COLO668 (cell line): ENCODE measurements around the gene ITGB1.
"Not testable (repeated sequence)": the region's sequence is repeated elsewhere in the genome, so short reads cannot be mapped to it uniquely, and the experiment has no call there.

Experiments
- DNase-seq: peaks from one replicate; lab custom pipeline; 2025; ENCODE audit not compliant: unreplicated experiment; lab: John Stamatoyannopoulos, UW

The ITGB1 gene

DNA sequence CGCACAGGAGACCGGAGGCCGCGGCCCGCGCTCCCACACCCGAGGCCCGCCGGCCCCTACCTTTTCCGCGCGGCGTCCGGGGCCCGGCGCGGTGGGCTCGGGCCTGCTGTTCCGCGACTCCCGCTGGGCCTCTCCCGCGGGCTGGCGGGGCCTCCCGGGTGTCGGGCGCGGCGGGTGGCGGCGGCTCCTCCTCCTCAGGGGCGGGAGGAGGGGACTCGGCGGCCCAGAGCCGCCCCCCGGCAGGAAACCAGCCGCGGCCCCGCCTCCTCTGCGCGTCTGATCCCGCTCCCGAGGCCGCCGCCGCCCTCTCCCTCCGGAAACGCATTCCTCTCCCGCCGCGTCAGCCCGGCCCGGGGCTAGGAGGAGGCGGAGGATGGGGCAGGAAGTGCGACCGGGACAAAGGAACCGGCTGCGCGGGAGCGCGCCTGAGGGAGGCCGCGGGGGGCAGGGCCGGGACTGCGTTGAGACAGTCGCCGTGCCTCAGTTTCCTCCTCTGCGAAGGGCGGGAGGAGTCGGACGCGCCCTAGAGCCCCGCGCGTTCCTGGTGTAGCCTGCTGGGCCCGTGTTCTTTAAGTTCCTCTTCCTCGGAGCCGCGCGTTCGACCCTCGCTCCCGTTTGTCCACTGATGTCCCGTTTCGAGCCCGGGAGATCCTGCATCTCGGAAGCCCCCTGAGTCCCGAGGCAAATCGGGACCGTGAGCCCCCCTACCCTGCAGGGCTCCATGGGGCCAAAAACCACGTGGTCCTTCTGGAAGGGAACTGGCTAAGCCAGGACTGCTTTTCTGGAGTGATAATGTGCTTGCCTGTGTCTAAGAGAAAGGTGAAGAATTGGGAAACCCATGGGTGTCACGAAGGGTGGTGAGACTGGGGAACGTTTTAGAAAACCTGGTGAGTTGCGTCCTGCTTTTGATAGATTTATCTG, at the start of gene ITGB1:
Gene ITGB1, minus strand, starts transcription at position 146 of the 921 bp plus-strand sequence. CDS start 22,672 bp downstream, outside the sequence.
- peak; percentile 96 for DNase-seq

DNA sequence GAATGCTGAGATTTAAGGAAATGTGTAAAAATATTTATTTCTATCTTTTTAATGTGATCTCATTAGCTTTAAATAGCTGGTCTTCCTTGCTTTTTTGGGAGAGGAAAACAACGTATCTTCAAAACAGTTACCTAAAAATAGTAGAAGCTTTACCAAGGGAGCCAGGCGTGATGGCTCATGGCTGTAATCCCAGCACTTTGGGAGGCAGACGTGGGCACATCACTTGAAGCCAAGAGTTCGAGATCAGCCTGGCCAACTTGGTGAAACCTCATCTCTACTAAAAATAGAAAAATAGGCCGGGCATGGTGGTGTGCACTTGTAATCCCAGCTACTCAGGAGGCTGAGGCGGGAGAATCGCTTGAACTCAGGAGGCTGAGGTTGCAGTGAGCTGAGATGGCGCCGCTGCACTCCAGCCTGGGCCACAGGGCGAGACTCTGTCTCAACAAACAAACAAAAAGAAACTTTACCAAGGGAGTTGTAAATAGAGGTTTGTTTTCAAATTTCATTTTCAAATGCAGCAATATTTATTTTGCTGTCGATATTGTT, 48.4 kb upstream of the ITGB1 start:
- no peak for DNase-seq

DNA sequence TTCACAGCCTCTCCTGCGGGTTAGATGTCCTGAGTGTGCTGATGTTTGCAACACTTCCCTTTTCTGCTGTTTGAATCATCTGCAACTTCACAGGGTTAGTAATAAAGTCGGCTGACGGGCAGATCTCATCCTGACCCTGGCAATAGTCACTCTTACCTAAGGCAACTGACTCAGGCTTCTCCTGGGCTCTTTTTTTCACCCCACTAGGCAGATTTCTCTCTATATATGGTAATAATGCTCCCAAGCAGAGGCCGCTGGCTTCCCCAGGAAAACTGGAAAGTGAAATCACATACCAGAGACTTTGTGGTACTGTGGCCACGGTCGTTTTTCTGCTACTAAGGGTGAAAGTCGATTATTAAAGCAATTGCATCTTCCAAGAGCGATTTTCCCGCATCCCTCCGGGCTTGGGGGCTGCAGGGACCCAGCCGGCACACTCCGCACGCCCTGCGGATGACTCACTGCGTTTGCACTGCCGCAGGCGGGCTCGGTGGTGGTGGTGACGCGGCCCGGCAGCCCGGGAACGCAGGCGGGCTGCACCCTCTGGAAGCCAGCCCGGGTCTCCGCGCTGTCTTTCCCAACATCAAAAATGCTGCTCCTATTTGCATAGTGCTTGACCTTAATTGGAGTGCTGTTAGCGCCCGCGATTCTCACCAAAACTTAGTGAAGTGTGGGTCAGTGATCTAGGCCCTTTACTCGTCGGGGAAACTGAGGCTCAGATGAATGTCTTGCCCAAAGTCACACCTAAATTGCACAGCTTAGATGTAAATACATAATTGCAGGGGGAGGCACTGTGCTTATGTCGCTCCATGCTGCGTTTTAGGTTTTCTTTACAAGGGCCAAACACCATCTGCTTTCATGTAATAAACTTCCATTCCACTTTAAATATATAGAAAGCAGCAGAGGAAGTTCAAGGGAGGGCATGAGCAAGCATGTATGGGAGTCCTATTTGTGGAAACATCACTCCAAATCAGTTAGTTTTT, 47.6 kb upstream of the ITGB1 start:
- DNase-seq: peak; percentile 67

DNA sequence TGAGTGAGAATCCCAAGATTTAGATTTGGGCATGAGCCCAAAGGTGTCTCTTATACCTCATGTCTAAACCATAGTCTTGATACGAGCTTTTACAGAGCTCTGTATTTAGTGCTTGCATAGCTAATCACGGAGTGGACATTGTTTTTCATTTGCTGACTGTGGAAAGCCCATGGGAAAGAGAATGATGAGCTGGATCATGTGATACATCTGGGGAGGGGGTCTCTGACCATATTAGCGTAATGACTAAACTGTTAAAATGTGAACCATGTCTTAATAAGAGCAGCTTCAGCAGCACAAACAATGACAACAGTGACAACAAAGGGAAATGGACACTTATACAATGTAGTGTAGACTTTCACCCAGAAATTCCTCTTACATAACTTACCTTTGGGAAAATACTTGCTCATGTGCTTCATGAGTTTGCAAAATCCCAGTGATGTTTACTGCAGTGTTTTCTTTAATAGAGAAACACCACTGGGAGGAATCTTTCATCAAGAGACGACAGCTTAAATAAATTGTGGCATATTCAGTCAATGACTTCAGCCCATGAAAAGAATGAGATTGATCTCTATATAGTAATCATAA, 44.0 kb upstream of the ITGB1 start:
- no peak for DNase-seq

DNA sequence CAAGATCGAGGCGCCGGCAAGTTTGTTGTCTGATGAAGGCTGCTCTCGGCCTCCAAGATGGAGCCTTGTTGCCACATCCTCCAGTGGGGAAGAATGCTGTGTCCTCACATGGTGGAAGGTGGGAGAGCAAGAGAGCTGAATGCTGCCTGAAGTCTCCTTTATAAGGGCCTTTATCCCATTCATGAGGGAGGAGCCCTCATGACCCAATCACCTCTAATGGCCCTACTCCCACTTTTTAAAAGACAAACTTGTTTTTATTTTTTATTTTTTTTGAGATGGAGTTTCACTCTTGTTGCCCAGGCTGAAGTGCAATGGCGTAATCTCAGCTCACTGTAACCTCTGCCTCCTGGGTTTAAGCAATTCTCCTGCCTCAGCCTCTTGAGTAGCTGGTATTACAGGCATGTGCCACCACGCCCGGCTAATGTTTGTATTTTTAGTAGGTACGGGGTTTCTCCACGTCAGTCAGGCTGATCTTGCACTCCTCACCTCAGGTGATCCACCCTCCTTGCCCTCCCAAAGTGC, 40.1 kb upstream of the ITGB1 start:
- not testable (repeated sequence) for DNase-seq

DNA sequence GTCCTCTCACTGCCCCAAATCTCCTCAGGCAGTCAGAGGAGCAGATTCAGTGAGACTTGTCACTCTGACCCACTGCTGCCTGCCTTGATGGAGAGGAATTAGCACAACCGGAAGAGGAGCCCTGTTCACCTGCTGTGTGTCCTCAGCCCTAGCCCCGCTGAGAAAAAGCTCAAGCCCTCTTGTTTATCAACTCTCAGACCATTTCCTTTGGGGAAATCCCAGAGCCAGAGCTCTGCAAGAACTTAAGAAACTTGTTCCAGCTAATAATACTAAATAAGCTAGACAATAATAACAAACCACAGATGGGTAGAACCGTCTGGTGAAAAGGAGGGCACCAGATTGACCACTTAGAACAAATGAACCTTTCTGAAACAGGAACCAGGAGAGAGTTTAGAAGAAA, 37.7 kb upstream of the ITGB1 start:
- DNase-seq: no peak

DNA sequence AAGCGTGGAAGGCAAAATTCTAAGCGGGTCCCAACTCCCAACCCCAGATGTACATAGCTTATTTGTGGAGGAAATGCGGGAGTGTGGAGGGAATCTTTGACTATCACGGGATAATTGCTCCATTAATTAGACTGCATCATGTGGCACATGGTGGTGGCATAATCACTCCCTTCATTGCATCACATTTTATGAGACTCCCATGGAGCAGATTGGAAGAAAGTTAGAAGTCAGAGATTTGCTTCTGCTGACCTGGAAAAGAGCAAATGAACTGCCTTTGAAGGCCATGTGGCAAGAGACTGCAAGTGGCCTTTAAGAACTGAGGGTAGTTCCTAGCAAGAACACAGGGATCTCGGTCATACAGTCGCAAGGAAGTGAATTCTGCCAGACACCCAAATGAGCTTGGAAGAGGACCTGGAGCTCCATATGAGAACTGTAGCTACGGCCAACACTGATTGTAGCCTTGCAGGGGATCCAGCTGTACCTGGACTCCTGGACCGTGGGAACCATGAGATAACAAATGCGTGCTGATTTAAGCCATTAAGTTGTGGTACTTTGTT, 37.1 kb upstream of the ITGB1 start:
- DNase-seq: no peak

DNA sequence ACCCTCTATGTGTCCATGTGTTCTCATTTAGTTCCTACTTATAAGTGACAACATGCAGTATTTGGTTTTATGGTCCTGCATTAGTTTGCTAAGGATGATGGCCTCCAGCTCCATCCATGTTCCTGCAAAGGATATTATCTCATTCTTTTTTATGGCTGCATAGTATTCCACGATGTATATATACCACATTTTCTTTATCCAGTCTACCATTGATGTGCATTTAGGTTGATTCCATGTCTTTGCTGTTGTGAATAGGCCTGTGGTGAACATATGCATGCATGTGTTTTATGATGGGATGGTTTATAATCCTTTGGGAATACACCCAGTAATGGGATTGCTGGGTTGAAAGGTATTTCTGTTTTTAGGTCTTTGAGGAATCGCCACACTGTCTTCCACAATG, 36.6 kb upstream of the ITGB1 start:
- DNase-seq: not testable (repeated sequence)

DNA sequence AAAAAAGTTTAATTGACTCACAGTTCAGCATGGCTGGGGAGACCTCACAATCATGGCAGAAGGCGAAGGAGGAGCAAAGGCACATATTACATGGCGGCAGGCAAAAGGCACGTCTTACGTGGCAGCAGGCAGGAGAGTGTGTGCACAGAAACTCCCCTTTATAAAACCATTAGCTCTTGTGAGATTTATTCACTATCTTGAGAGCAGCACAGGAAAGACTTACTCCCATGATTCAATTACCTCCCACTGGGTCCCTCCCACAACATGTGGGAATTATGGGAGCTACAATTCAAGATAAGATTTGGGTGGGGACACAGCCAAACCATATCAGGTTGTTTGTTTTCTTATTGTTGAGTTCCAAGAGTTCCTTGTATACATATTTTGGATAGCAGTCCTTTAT, 34.3 kb upstream of the ITGB1 start:
- DNase-seq: not testable (repeated sequence)

DNA sequence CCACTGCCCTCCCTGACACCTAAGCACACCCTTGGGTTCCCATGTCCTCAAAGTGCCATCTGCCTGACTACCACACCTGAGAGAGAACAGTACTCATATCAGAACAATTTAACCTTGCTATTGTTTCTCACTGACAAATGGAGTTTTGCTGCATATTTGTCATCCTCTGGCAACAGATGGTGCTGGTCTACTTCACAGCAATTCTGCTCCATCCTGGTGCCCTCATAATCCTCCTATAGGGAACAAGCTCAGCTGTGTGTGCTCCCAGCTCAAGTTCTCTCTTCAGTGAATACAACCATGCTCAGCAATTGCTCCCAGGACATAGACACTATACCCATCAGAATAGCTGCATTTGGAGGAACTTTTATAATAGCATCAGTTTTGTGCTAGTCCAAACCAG, 32.8 kb upstream of the ITGB1 start:
- DNase-seq: no peak

DNA sequence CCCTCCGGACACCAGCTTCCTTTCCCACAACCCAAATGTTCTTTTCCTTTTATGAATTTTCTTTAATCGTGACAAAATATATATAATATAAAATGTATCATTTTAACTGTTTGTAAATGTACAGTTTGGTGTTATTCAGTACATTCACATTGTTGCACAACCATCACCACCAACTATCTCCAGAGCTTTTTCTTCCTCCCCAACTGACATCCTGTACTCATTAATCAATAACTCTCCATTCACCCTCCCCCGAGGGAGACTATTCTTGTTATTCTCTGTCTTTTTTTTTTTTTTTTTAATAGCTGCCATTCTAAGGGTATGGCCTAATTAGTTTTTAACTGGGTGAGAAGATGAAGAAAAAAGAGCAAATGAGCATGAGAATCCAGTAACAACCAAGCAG, 30.6 kb upstream of the ITGB1 start:
- DNase-seq: no peak

DNA sequence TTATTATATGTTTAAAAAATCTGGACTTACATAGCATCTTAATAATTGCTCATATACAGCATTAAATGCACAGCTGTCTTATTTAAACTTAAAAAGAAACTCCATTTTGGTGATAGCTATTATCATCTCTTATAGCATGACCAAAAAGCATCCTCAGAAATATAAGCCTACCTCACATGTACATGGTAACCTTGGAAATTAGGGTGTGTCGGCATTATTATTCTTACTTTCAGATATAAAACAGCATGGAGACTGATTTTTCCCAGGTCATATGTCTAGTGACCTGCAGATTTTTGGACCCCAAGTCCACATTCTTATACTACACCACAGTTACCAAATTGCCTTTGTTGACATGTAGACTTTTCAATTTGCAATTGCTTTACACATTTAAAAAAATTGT, 29.1 kb upstream of the ITGB1 start:
- DNase-seq: no peak

DNA sequence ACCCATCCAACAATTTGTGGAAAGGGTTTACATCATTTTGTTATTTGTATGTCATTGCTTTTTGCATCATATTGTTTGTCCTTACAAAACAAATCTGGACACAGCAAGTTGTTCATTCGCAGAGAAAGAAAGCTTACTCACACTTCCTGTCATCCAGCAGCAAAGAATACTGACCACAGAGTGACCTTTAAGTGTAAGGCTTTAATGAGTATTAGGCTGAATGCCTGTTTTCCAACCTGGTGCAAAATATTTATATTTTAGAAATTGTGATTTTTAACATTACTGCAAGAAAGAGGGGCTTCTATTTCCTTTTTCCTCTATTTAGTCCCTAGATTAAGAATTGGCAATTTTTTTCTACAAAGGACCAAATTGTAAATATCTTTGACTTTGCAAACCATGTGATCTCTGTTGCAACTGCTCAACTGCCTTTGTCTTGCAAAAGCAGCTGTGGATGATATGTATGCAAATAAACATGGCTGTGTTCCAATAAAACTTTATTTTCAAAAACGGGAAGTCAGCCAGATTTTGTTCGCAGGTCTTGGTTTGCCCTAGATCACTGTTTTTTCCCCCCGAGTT, 27.8 kb upstream of the ITGB1 start:
- DNase-seq: no peak

DNA sequence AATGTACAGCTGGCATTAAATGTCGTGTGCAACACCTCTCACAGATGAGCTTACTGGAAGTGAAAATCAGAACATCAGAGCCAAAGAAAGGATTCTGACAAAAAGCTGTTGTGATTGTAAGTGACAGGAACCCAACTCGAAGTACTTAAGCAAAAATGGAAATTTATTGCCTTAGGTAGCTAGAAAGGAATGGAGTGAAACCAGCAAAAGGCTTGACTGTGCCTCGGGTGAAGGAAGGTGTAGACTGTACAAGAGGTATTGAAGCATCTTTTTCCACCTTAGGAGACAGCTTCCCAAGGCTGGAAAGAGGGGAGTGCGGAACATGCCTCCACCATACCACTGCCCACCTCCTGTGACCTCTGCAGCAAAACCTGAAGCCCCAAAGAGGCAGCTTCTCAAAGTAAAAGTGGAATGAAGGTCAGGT, 27.3 kb upstream of the ITGB1 start:
- no peak for DNase-seq

DNA sequence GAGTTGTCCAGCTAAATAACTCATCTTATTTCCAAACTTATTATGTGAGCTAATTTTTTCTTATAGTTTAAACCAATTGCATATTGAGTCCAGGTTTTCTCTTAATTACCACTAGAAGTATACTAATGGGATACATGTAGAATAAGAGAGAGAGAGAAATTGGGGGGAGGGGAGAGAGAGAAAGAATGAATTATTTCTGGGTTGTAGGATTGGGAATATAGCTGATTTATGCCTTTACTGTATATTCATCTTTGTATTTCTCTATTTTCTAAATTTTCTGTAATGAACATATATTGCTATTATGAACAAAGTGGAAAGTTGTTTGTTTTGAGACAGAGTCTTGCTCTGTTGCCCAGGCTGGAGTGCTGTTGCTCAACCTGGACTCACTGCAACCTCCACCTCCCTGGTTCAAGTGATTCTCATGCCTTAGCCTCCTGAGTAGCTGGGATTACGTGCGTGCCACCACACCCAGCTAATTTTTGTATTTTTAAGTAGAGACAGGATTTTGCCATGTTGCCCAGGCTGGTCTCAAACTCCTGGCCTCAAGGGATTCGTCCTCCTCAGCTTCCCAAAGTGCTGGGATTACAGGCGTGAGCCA, 26.1 kb upstream of the ITGB1 start:
- DNase-seq: no peak

DNA sequence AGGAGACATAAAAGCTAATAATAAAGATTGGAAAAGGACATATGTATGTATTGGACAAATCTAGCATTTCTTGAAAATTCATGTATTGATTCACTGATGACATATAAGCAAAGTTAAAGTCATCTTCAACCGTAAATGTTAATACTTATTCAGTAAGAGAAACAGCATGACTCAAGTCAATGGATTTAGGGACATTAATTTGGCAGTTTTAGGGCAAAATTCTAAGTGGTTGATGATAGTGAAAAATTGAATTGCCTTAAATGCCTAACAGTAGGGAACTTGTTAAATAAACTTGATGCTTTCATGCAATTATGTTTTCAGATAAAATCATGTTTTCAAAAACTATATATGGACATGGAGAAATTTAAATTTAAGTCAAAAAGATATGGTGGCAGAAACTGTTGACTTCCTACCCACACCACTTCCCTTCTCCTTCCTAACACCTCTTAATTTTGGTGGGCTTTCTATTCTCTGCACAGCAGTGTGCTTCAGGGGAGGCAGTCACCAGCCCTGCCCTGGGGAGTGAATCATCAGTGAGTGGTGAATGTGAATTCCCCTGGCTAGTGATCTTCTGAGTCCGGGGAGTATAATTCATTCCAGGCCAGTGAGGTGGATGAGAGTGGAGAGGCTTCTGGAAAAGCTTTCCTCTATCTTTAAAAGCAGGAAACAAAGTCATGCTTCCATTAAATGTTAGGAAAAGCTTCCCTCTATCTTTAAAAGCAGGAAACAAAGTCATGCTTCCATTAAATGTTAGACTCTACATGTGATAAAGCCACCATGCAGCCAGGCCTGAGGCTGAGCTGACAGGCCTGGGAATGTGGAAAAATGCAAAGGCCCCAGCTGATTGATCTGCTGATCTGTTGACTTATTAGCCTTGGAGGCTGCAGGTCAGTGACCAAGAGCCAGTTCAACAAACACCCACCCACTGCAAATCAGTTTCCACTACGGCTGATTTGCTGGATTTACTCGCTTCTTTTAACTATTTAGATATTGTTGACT, 25.2 kb upstream of the ITGB1 start:
- DNase-seq: no peak

DNA sequence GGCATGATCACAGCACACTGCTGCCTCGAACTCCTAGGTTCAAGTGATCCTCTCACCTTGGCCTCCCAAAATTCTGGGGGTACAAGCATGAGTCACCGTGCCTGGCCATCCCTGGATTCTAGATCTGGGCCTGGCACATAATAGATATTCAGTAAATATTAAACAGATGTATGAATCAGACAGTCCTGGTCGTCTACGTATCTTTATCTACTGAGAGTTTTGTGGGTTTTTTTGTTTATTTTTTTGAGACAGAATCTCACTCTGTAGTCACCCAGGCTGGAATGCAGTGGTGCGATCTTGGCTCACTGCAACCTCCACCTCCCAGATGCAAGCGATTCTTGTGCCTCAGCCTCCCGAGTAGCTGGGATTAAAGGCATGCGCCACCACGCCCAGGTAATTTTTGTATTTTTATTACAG, 24.3 kb upstream of the ITGB1 start:
- DNase-seq: no peak

DNA sequence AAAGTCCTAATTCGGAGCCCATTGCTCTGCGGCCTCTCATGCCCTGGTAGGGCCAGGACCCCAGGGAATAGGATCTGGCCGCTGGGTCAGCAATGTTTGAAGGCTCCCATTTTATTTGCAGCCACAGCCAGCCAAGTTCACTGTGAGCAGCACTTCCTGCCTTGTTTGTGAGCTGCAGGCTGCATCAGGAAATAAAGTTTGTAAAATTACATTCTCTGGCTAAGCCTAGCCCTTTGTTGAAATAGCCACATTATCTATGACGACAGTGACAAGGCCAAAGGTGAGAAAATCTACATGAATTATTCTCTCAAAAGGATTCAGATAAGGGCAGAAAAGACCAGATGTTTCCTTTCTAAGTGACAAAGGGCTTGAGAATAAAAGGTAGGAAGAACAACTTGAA, 23.7 kb upstream of the ITGB1 start:
- peak; percentile 2 for DNase-seq
